GM21515 (cell line): ENCODE results near the gene TRIM8.

Source experiments
- ATAC-seq: cut with Tn5 transposase; IDR thresholded peaks from one replicate; pipeline ENCODE4 v1.9.1; 2021; ENCODE audit not compliant: unreplicated experiment

The TRIM8 gene, protein sequence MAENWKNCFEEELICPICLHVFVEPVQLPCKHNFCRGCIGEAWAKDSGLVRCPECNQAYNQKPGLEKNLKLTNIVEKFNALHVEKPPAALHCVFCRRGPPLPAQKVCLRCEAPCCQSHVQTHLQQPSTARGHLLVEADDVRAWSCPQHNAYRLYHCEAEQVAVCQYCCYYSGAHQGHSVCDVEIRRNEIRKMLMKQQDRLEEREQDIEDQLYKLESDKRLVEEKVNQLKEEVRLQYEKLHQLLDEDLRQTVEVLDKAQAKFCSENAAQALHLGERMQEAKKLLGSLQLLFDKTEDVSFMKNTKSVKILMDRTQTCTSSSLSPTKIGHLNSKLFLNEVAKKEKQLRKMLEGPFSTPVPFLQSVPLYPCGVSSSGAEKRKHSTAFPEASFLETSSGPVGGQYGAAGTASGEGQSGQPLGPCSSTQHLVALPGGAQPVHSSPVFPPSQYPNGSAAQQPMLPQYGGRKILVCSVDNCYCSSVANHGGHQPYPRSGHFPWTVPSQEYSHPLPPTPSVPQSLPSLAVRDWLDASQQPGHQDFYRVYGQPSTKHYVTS

DNA sequence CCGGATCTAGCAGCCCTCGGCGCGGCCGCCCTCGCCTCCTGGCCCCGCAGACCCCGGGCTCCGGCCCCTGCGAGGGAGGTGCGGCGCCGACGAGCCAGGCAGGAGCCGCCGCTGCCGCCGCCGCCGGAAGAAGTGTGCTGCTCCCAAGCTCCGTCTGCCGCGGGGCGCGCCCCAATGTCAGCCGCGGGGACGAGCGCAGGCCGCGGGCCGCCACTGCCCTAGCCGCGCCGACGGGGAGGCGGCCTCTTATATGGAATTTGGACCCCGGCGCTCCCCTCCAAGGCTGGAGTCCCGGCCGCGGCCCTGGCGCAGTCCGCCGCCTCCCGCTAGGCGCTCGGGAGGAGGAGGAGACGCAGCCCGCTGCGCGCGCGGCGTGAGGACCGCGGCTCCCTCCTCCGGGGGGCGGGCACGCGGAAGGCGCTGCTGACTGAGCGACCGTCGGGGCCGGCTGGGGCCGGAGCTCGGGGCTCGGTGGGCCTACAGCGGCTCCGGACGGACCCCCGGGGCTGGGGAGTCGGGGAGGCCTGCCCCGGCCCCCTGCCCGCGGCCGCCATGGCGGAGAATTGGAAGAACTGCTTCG is at the start of gene TRIM8:
TSS of gene TRIM8 (plus strand) at position 414 of the 580 bp plus-strand sequence. CDS start at position 553, 139 bp downstream.
- no peak for ATAC-seq

DNA sequence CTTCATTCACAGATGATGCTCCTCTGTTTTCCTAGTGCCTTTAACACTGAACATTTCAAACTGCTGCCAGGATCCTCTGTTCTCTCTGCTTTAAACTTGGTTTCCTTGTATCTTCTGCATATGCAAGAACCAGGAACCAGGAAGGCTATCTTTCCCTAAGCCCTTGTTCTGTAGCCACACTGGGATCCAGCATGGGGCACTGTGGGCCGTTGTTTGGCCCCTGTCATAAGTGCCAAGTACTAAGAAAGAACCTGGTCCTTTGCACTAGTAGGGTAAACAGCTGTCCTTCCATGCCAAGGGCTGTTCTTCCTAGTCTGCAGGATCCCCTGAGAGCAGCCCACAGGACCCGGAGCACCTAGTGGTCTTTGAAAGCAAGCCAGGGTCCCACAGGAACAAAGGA is 49.0 kb upstream of the TRIM8 start:
- ATAC-seq, result no peak

DNA sequence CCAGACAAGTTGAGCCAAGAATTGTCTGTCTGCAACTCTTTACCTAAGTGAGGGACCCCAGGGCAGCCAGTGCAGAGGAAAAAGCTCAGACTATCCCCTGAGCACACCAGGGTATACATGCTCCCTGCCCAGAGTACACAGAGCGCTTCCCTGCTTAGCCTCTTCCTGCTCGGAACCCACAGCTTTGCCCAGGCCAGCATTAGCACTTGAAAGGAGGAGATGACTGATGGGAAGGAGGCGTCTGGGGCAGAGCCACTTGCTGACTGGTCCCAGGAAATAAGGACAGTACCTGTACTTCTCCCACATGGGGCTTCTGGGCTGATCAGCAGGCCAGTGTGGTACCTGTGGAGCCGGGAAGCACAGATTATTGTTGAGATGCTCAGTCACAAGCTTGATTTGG is 48.4 kb upstream of the TRIM8 start:
- ATAC-seq, result no peak

DNA sequence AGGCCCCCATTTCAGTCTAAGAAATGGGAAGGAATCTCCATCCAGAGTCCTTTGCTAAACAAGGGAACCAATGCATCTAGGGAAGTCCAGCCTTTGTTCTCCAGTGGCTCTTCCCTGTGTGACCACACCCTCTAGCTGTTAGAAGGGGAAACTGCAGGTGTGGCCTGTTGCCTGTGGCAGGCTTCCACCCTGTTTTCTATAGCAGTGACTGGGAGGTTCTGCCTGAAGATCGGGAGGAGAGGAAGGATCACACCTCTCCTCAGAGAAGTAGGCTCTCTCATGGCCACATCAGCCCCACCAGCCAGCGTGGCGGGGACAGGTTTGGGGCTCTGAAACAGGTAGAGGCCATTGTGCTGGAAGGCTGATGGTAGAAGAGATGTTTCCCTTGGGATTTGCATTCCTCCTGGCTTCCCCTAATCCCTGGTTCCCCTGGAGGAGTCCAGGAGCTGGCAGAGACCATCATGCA is 47.7 kb upstream of the TRIM8 start:
- no peak for ATAC-seq

DNA sequence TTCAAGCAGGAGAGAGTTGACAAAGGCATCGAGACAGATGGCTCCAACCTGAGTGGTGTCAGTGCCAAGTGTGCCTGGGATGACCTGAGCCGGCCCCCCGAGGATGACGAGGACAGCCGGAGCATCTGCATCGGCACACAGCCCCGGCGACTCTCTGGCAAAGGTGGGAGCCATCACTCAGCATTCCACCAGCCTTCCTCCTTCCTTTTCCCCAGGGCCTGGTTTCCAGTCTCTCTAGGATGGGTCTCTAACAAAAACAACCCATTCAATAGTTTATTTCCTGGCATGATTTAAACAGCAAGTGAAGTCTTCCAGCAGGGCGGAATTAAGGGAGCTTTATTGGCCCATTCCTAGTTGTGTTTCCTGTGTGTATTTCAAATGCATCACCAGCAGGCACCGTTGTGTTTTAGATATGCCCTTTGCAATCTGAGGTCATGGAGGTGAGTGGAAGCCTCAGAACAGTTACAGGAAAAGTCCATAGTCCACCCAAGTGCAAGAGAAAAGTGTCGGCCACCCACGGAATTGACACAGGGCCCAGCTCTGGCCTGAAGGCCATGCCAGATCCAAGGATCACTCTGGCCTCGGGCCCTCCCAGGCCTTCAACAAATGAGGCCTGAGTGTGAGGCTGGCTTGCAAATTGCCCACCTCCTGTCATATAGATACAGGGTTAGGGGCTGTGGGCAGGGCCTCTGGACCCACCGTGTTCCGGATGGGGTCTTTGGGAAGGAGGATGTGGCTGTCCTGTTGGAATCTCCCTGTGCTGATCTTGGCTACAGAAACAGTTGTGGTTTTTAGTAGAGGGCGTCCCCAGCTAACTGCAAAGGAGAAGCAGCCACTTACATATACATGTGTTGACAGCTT is 46.9 kb upstream of the TRIM8 start:
- no peak for ATAC-seq

DNA sequence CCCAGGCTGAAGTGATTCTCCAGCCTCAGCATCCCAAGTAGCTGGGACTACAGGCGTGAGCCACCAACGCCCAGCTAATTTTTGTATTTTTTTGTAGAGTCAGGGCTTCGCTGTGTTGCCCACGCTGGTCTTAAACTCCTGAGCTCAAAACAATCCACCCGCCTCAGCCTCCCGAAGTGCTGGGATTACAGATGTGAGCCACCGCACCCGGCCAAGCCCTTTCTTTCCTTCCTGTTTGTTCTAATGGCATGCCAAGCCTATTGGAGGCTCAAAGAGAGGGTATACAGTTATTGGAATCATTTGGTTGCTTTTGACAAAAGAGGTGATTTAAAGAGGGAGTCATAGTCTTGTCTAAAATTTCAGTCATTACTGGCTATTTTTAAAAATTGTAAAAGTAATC is 46.0 kb upstream of the TRIM8 start:
- ATAC-seq, result no peak

DNA sequence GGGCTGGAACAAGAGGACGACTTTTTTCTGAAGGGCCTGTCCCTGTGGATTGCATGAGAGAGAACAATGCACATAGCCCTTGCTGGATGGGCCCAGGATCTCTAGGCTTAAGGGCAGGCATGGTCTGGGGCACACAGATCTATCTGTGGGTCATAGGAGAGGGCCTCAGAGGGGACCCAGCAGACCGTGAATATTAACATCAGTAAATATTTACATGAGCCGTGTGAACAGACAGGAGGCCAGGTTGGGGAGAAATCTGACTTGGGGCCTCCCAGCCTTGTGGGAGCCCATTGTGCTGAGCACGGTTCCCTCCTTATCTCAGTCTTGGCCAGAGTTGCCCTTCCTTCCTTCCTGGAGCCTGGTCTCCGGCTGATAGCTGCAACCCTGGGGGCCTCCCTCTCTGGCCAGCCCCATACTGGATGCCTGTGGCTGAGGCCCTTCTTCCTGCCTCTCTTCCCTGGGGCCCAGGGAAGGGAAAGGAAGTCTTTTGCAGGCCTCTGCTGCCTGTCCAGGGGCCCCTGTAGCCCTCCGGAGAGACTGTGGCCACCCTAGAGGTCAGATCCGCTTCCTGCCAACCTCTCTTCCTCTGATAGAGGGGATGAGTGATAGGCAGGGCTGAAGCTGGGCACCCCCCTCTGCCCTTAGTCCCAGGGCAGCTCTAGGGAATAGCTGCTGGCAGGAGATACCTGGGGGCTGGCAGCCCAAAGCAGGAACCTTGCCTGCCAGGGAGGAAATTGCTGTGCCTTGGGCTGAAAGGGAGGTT is 44.5 kb upstream of the TRIM8 start:
- ATAC-seq, result no peak

DNA sequence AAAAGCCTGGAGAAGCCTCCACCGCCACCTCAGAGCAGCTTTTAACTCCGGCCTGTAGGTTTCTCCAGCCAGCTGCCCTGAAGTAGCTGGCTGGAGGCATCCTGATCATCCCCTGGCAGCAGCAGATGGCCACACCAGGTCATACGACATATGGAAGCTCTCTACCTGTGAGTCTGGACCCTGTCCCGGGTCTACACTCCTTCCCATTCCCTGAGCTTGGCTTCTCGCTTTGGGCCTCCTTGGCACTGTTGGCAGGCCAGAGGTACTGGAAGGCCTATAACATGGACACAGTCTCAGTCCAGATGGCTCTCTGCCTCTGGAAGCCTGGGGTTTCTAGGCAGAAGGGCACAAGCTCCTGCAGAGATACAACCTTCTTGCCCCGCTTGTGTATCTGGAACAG is 43.5 kb upstream of the TRIM8 start:
- ATAC-seq, result no peak

DNA sequence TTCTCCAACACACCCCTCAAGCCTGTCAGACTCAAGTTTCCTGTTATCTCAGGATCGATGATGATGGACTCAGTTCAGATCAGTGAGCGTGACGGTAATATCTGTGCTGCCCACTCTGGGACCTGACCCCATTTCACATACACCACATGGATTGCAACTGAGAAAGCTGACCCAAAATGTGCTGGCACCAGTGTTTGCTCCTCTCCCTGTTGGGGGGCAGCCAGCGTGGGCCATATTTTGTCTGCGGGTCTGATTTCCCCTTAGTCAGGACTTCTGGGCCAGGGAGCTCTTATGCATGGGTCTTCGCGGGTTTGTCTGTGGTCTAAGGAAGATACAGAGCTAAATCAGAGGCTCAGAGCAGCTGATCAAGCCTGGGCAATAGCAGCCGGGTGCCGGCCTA is 42.6 kb upstream of the TRIM8 start:
- ATAC-seq, result no peak

DNA sequence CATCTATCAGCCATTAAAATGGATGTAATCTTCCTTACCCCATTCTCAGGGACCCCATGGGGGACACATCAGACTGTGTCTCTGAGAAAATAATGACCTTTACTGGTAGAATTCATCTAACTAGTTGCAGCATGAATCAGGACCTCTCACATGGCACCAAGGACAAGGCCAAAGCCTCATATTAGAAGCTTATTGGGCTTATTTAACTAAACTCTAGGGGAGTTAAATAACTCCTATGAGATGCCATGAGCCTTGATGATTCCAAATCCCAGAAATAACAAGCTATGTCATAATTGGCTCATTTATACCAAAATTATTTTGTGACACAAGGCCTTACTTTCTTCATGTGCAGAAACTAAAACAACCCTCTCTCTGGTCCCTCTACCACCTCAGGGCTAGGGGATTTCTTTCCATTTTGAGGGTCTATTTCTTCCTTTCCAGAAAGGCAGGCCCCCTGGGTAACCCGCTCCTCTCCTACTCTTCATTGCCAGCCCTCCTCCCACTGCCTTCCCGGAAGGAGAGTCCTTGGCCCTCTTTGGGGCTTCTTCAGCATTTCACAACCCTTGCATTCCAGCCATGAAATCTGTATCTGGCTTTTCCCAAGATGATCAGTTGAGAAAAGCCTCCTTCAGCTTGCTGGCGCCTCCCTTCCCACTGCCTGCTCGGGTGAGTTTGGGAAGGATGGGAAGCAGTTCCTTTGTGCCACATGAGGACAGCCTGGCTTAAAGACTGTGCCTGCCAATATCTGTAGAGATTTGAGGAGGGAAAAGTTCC is 41.8 kb upstream of the TRIM8 start:
- ATAC-seq, result no peak

DNA sequence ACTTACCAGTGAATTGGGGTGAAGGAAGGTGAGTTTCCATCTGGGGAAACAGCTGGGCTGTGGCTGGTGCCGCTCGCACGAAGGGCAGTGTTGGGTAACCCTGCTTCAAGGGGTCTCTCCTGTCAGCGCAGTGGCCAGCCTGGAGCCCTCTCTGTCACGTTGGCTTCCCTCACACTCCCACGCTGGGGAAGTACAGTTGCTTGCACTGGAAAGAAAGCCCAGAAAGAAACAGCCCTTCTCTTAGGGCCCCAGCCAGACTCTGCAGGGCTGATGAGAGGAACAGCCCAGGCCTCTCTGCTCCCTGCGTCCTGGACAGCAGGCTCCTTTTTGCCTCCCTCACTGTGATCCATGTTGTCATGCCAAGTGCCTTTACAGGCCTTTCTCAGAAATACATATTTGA is 40.3 kb upstream of the TRIM8 start:
- no peak for ATAC-seq

DNA sequence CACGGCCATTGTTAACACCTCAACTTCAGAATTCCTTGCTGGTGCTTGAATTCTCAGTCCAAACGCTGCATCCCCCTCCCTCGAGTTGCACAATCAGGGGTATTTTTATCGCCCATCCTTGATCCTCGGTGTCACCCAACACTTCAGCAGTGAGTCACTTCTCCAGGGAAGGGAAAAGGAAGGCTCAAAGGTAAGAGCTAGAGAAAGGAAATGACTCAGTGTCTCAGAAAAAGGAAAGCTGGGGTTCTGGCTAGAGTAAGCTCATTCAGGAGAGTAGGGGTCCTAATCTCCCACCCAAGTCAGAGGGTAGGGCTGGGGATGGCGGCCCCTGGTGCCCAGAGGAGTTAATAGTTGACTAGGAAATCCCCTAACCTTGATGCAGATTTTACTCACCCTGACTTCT is 39.8 kb upstream of the TRIM8 start:
- no peak for ATAC-seq

DNA sequence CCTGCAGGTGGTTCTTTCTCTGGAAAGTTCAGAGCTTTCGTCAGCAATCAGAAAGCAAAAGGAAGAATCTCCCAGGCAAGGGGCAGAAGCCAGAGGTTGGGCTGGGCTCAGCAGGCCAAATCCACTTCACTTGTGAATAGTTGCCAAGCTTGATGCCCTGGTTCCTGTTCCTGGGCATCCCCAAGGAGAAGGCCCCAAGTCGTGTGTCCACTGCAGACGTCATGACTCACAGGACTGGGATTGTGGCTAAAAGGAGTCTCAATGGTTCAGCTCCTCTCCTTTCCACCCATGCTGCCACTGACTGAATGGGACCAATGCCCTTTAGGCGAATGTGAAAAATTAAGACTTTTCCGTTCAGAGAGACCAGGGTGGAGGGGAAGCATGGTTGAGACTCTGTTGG is 38.6 kb upstream of the TRIM8 start:
- ATAC-seq, result no peak

DNA sequence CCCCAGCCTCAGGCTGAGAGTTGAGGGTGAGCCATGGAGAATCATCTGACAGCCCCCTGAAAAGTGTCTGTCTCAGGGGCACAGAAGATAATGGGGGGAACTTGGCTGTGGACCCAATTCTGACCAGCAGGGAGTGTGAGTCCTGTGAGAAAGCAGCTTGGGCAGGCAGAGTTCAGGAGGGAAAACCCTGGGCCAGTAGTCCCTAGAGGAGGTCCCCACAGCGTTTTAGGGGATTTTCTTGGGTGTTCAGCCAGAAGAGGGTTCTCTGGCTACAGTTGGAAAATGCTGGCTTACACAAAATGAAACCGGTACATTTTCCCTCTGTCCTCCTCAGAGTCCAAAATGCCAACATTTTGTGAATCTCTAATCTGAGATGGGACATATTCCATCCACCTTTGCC is 35.8 kb upstream of the TRIM8 start:
- no peak for ATAC-seq

DNA sequence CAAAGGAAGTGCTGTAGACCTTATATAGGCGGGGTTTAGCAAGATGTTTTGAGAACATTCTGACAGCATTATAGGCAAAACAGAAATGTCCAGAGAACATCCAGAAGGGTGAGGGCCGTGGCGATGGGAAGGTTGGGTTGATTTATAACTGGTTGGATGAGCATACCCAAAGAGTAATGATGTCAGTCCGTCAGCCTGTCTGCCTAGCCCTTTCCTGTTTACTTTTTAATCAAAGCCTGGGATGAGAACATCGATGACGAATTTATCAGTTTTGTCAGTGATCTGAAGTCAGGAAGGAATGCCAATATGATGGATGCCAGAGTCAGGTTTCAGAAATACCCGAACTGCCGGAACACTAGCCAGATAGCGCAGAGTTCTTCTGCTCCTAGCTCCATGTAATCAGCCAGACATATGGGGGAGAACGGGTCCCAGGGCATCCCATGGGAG is 33.8 kb upstream of the TRIM8 start:
- ATAC-seq, result no peak

DNA sequence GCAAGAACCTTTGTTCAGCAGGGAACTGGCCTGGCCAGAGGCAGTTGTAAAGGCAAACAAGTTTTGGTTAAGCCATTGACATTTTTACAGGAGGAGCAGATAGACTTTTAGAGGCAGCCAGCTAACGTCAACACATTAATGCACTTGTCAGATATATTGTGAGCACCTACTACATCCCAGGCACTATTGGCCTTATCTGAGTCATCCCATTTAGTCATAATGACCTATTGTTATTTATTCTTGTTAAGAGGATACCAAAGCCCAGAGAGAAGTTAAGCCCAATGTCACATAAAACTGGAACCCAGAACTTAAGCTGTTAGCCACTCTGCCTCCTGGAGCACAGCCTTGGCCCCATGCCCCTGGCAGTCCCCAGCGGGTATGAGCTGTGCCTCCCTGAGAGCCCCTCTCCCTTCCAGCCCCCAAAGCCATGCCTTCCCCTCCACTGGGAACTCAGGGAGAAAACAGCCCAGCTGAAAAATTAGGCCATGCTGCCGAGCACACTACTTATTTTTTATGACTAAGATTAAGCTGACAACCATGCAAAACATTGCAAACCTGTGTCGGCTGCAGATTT is 32.7 kb upstream of the TRIM8 start:
- ATAC-seq, result no peak

DNA sequence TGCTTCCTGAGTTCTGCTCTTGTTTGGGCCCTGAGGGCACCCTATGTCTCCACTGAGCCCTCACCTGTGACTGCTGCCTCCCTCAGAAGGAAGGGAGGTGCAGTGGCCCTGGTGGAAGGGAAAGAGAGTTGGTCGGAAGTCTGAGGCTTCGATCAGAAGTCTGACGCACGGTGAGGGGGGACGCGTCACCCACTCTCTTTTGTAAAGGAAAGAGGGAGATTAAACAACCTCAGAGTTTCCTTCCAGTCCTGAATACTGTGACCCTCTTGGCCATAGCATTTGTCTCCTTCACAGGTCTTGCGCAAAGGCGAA is 31.4 kb upstream of the TRIM8 start:
- no peak for ATAC-seq

DNA sequence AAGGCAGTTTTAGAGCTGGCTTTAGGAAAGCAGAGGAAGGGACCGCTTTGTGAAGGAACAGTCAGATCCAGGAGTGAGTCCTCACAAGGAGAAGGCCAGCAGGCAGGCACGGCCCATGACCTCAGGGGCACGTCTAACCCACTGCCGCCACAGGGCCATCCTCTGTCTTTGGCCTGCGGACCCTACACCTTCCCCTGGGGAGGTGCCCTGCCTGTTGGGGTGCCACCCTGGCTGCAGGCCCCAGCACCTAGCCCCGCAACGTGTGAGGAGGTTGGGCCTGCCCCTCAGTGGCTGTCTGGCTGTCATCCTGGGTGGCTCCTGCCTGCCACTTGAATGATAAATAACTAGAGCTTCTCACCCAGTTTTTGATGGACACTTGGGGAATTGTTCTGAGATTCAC is 31.0 kb upstream of the TRIM8 start:
- no peak for ATAC-seq

DNA sequence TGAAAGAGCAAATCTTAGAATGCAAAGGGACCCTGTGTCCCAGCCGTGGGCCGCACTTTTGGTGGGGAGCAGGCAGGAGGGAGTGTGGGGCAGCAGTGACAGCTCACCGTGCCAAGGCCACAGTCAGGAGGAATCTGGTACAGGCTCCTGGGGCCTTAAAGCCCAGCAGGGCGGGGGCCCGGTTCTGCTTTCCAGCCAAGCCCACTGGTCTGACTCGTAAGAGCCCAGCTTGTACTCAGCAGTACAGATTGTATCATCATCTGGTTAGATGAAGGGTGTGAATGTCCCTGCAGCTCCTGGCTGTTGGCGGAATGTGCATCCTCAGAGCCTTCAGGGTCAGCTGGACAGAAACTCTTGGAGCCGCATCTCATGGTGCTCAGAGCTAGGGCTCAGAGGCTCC is 30.5 kb upstream of the TRIM8 start:
- no peak for ATAC-seq

DNA sequence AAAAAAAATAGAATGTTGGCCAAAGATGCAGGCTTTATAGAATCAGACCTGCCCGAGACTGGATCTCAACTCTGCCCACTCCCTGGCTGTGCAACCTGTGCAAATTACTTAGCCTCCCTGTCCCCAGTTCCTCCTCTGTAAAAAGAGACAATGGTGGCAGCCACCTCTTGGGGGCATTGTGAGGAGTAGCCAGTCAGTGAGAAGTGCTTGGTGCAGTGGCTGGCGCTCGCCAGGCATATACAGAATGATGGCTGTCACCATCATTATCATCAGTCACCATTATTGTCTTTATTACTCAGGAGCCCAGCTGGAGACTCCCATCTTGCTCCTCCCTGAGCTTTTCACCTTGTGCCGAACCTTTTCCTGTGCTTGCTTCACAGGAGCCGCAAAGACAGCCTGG is 29.4 kb upstream of the TRIM8 start:
- no peak for ATAC-seq
